ENCODE data around the gene PRX. TPM values are rescaled to one million over a fixed set of nuclear protein-coding genes. Genes with fewer than 3 reads are reported as not detected.

The PRX gene
- total RNA-seq, 1 experiment from 2014 or later, result 3.4 TPM

- Histone ChIP-seq H3K4me1 (ENCODE audit: control insufficient read depth, insufficient read depth, low read length) (no peaks in the 10 kb centered on the region), H3K27ac (ENCODE audit: low read length) (no peak overlapping the region), H3K27me3 (ENCODE audit: control insufficient read depth, insufficient read depth, low read length) (no peaks in the 10 kb centered on the region), H3K9me3 (ENCODE audit: control insufficient read depth, insufficient read depth, low read depth, low read length) (no peaks in the 10 kb centered on the region), H3K36me3 (ENCODE audit: control insufficient read depth, insufficient read depth, low read length) (no peaks in the 10 kb centered on the region), H3K4me3 (ENCODE audit: low read depth in 2 of 2, low read length in 2 of 2) (no peak overlapping the region)
- ChIA-PET POLR2A (no interaction called here), CTCF (no interaction called here)
- in situ Hi-C loops (cut with HindIII; ENCODE audit: low pct_unique_long_range_greater_than_20kb, low sequenced_read_pairs) (no loop called here), intact Hi-C loops (cut with micrococcal nuclease; ENCODE audit: unreplicated experiment) (no loop called here)
- no peak for TF ChIP-seq POLR2AphosphoS5 (IDR thresholded peaks at IDR 0.05; ENCODE audit: low read depth, low read length)
- TF ChIP-seq TCF7L2 (IDR thresholded peaks at IDR 0.05; ENCODE audit: low read depth, low read length), result no peak
- TF ChIP-seq REST (IDR thresholded peaks at IDR 0.05; ENCODE audit: insufficient read depth in 1 of 2, low read depth in 2 of 2, low read length in 1 of 2), result no peak
- TF ChIP-seq CTCF (IDR thresholded peaks at IDR 0.05), result no peak
- no peak for TF ChIP-seq SIN3A (IDR thresholded peaks at IDR 0.05; ENCODE audit: borderline replicate concordance, insufficient read depth, low read depth, low read length)
- BruUV-seq (replicated peaks), result no TSS peak
- ATAC-seq (no peak), DNase-seq (ENCODE audit: low read depth, low spot score) (no peak)
Measured at GRCh38 chr19:40393894-40394815, 19.0 kb downstream of the PRX start.

- CTCF ChIA-PET, result no interaction called here
- TF ChIP-seq SIN3A (IDR thresholded peaks at IDR 0.05; ENCODE audit: borderline replicate concordance, insufficient read depth, low read depth, low read length), result no peak
- no peak for TF ChIP-seq TCF7L2 (IDR thresholded peaks at IDR 0.05; ENCODE audit: low read depth, low read length)
- TF ChIP-seq REST (IDR thresholded peaks at IDR 0.05; ENCODE audit: insufficient read depth in 1 of 2, low read depth in 2 of 2, low read length in 1 of 2), result no peak
- TF ChIP-seq CTCF (IDR thresholded peaks at IDR 0.05), result no peak
- no peak for TF ChIP-seq POLR2AphosphoS5 (IDR thresholded peaks at IDR 0.05; ENCODE audit: low read depth, low read length)
- Histone ChIP-seq H3K36me3 (ENCODE audit: control insufficient read depth, insufficient read depth, low read length) (no peaks in the 10 kb centered on the region), H3K4me1 (ENCODE audit: control insufficient read depth, insufficient read depth, low read length) (no peaks in the 10 kb centered on the region), H3K4me3 (ENCODE audit: low read depth in 2 of 2, low read length in 2 of 2) (no peak overlapping the region), H3K9me3 (ENCODE audit: control insufficient read depth, insufficient read depth, low read depth, low read length) (no peaks in the 10 kb centered on the region), H3K27me3 (ENCODE audit: control insufficient read depth, insufficient read depth, low read length) (no peaks in the 10 kb centered on the region), H3K27ac (ENCODE audit: low read length) (no peak overlapping the region)
- ATAC-seq (peak; percentile 67), DNase-seq (ENCODE audit: low read depth, low spot score) (no peak)
- POLR2A ChIA-PET, result no interaction called here
- BruUV-seq (replicated peaks), result no TSS peak
- in situ Hi-C loops (cut with HindIII; ENCODE audit: low pct_unique_long_range_greater_than_20kb, low sequenced_read_pairs) (no loop called here), intact Hi-C loops (cut with micrococcal nuclease; ENCODE audit: unreplicated experiment) (no loop called here)
Measured at GRCh38 chr19:40392894-40393517, 20.2 kb downstream of the PRX start.

Measured in Panc1 (cell line).